Peyer's patch (tissue), 4 donors: ENCODE data around the gene PLXNA4.

Experiments used
- CTCF ChIP-seq, 6 experiments: fragments of 450-650 bp in 4 of 6; fragments of 200-600 bp in 2 of 6; sonication (generic) in 1 of 6; IDR thresholded peaks; one replicate each; pipeline ENCODE4 v1.5.1; 2017 to 2019; ENCODE audit warnings: antibody characterized with exemption in 6 of 6, mild to moderate bottlenecking in 3 of 6, moderate library complexity in 1 of 6
- POLR2A ChIP-seq, 2 donors: fragments of 450-650 bp; IDR thresholded peaks; one replicate each; pipeline ENCODE4 v1.5.1; 2017; ENCODE audit warnings: antibody characterized with exemption in 2 of 2, mild to moderate bottlenecking in 2 of 2, moderate library complexity in 2 of 2

- TF ChIP-seq POLR2A (IDR thresholded peaks at IDR 0.05) (no peak), CTCF (IDR thresholded peaks at IDR 0.05) (no peak)
Observed at GRCh38 chr7:132618271-132618955, 42.1 kb upstream of the PLXNA4 start.
